SHP77 treated with DMSO at 0.1 percent for 48 hours (cell line): ENCODE measurements around the gene MS4A18.
"Not testable (repeated sequence)": the region's sequence is repeated elsewhere in the genome, so short reads cannot be mapped to it uniquely, and the experiment has no call there.

Experiments
- DNase-seq: peaks from one replicate; lab custom pipeline; 2025; lab: John Stamatoyannopoulos, UW

The MS4A18 gene

GRCh38 chr11:60739114-60739513 is 14.6 kb downstream of the MS4A18 start:
- DNase-seq: no peak

- no peak for DNase-seq
These were observed 16.1 kb downstream of the MS4A18 start for GRCh38 chr11:60740573-60740972.

- DNase-seq: no peak
These were observed 16.9 kb downstream of the MS4A18 start for GRCh38 chr11:60741421-60741820.

GRCh38 chr11:60743058-60743457 is 18.5 kb downstream of the MS4A18 start:
- no peak for DNase-seq

- no peak for DNase-seq
These were observed 19.6 kb downstream of the MS4A18 start for GRCh38 chr11:60744114-60744513.

GRCh38 chr11:60747359-60747873 is 22.9 kb downstream of the MS4A18 start:
- no peak for DNase-seq

GRCh38 chr11:60748225-60748624 is 23.7 kb downstream of the MS4A18 start:
- no peak for DNase-seq

- DNase-seq: no peak
These were observed 24.3 kb downstream of the MS4A18 start for GRCh38 chr11:60748821-60749220.

GRCh38 chr11:60750911-60751310 is 26.4 kb downstream of the MS4A18 start:
- DNase-seq: no peak

GRCh38 chr11:60753309-60753708 is 28.8 kb downstream of the MS4A18 start:
- DNase-seq: no peak

- no peak for DNase-seq
These were observed 30.4 kb downstream of the MS4A18 start for GRCh38 chr11:60754887-60755286.

- DNase-seq: no peak
These were observed 31.9 kb downstream of the MS4A18 start, which contains the start of gene MS4A15 for GRCh38 chr11:60756307-60757032. Gene MS4A15 (plus strand): TSS chr11:60756867. CDS start chr11:60763734, 6,867 bp downstream.

GRCh38 chr11:60757231-60757800 is 32.8 kb downstream of the MS4A18 start:
- DNase-seq: no peak

GRCh38 chr11:60758671-60759070 is 34.2 kb downstream of the MS4A18 start:
- not testable (repeated sequence) for DNase-seq

GRCh38 chr11:60759438-60760225 is 35.1 kb downstream of the MS4A18 start:
- not testable (repeated sequence) for DNase-seq

- DNase-seq: no peak
These were observed 37.1 kb downstream of the MS4A18 start for GRCh38 chr11:60761436-60762190.

GRCh38 chr11:60762851-60763691 is 38.6 kb downstream of the MS4A18 start:
- no peak for DNase-seq

GRCh38 chr11:60763692-60764369 is 39.3 kb downstream of the MS4A18 start:
- no peak for DNase-seq

- DNase-seq: no peak
These were observed 40.4 kb downstream of the MS4A18 start for GRCh38 chr11:60764879-60765278.

- DNase-seq: no peak
These were observed 40.8 kb downstream of the MS4A18 start for GRCh38 chr11:60765355-60765754.
